Karpas-422 (cell line): Measurements from ENCODE around the gene OR52N4. TPM values are rescaled to one million over a fixed set of nuclear protein-coding genes. Genes with fewer than 3 reads are reported as not detected.
"Not testable (repeated sequence)": the region's sequence is repeated elsewhere in the genome, so short reads cannot be mapped to it uniquely, and the experiment has no call there.

Experiments
- DNase-seq: peaks from one replicate; pipeline ENCODE4 v3.0.0-alpha.2; 2015
- H2AFZ ChIP-seq: fragments of 200-600 bp; sonication (generic); 2 replicates; pipeline ENCODE4 v1.6.1; 2014; ENCODE audit warnings: antibody characterized with exemption, low read length, mixed read lengths
- H3K27ac ChIP-seq: fragments of 200-600 bp; sonication (generic); 2 replicates; pipeline ENCODE4 v1.5.1; 2014; ENCODE audit warnings: mild to moderate bottlenecking, low read length, moderate library complexity
- H3K27me3 ChIP-seq: fragments of 200-600 bp; sonication (generic); 2 replicates; pipeline ENCODE4 v1.6.1; 2014; ENCODE audit warnings: low read length, mixed read lengths
- H3K36me3 ChIP-seq: fragments of 200-600 bp; sonication (generic); 2 replicates; pipeline ENCODE4 v1.6.1; 2014; ENCODE audit warnings: low read length, mixed read lengths; ENCODE audit not compliant: insufficient read depth
- H3K4me1 ChIP-seq: fragments of 200-600 bp; sonication (generic); 2 replicates; pipeline ENCODE4 v1.6.1; 2014; ENCODE audit warnings: mild to moderate bottlenecking, low read length, mixed read lengths
- H3K4me2 ChIP-seq: fragments of 200-600 bp; sonication (generic); 2 replicates; pipeline ENCODE4 v1.6.1; 2014; ENCODE audit warnings: low read length, low read depth, mild to moderate bottlenecking; ENCODE audit not compliant: poor library complexity, severe bottlenecking
- H3K4me3 ChIP-seq: fragments of 200-600 bp; sonication (generic); 2 replicates; pipeline ENCODE4 v1.5.1; 2014; ENCODE audit warnings: mild to moderate bottlenecking, antibody characterized with exemption, low read length, mixed read lengths
- H3K79me2 ChIP-seq: fragments of 200-600 bp; sonication (generic); 2 replicates; pipeline ENCODE4 v1.6.1; 2014; ENCODE audit warnings: mild to moderate bottlenecking, low read length, mixed read lengths
- H3K9ac ChIP-seq: fragments of 200-600 bp; sonication (generic); 2 replicates; pipeline ENCODE4 v1.6.0; 2014; ENCODE audit warnings: low read length
- H3K9me2 ChIP-seq: fragments of 200-600 bp; sonication (generic), shearing (Covaris generic); replicated peaks from 2 replicates; pipeline ENCODE4 v1.6.0; 2014; ENCODE audit warnings: mild to moderate bottlenecking, low read length, moderate library complexity; ENCODE audit not compliant: insufficient read depth
- H3K9me3 ChIP-seq: fragments of 300-700, 200-600 bp; sonication (generic); 2 replicates; pipeline ENCODE4 v1.6.1; 2014; ENCODE audit warnings: low read length, mixed read lengths
- H4K20me1 ChIP-seq: fragments of 200-600 bp; sonication (generic); 2 replicates; pipeline ENCODE4 v1.6.1; 2014; ENCODE audit warnings: mild to moderate bottlenecking, antibody characterized with exemption, low read length, low read depth; ENCODE audit not compliant: insufficient read depth
- total RNA-seq: library from RNA; depleted of rRNA; stranded (reverse); fragments of >200 nt; shearing (Covaris generic); gene quantifications from 2 replicates; pipeline ENCODE4 v1.2.3, GENCODE V29; 2014; ENCODE audit warnings: low replicate concordance; rRNA removed

OR52N4 gene
- not detected in 2 replicates for total RNA-seq

DNA sequence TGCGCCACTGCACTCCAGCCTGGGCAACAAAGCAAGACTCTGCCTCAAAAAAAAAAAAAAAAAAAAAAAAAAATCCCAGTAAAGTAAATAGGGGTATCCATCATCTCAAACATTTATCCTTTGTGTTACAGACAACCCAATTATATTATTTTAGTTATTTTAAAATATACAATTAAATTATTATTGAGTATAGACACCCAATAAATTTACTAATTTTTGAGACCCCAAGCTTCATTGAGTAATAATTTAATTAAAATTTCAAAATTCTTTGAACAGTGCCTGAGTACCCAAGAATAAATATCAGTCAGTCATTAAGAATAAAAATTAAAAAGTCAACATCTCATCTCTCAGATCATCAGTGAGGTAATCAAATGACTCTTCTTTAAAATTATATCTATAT is at the start of gene OR52N4:
Gene OR52N4, plus strand, starts transcription at position 301 of the 400 bp plus-strand sequence. CDS start 498 bp downstream, outside the sequence.
- H3K79me2 ChIP-seq: no peaks in the 10 kb centered on the region
- no peaks in the 10 kb centered on the region for H3K36me3 ChIP-seq
- H2AFZ ChIP-seq: no peak within 1 kb of the TSS
- H3K9me3 ChIP-seq: no peaks in the 10 kb centered on the region
- no peaks in the 10 kb centered on the region for H4K20me1 ChIP-seq
- H3K27me3 ChIP-seq: no peaks in the 10 kb centered on the region
- no peak for DNase-seq
- H3K4me1 ChIP-seq: no peaks in the 10 kb centered on the region
- H3K4me3 ChIP-seq: no peak within 1 kb of the TSS
- no peak within 1 kb of the TSS for H3K9ac ChIP-seq
- no peak within 1 kb of the TSS for H3K27ac ChIP-seq
- no peak within 1 kb of the TSS for H3K4me2 ChIP-seq
- no peaks in the 10 kb centered on the region for H3K9me2 ChIP-seq

DNA sequence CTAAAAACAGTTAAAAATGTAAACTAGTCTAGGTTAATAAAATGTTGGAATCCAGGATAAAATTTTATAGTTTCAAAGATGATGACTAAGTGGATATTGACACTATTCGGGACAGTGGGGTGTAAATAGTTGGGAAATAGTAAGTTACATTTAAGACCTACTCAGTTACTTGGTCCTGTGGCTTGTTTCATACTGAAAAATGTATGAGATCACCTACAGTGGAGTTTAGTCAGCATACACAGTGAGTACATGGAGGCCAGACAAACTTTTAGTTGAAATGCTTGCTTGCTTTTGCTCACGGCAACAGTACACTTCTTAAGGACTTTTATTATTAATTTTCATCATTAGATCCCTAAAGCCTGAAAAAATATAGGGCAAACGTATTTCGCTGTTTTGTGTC is 48.4 kb upstream of the OR52N4 start:
- H3K27me3 ChIP-seq: no peaks in the 10 kb centered on the region
- H3K9ac ChIP-seq: no peak overlapping the region
- DNase-seq: no peak
- no peak overlapping the region for H3K4me2 ChIP-seq
- no peaks in the 10 kb centered on the region for H3K9me2 ChIP-seq
- no peaks in the 10 kb centered on the region for H3K4me1 ChIP-seq
- no peak overlapping the region for H3K27ac ChIP-seq
- no peaks in the 10 kb centered on the region for H4K20me1 ChIP-seq
- H2AFZ ChIP-seq: no peak overlapping the region
- no peak overlapping the region for H3K4me3 ChIP-seq
- H3K9me3 ChIP-seq: no peaks in the 10 kb centered on the region
- peaks cover 18% of the 10 kb centered on the region for H3K79me2 ChIP-seq
- peaks cover 57% of the 10 kb centered on the region for H3K36me3 ChIP-seq

DNA sequence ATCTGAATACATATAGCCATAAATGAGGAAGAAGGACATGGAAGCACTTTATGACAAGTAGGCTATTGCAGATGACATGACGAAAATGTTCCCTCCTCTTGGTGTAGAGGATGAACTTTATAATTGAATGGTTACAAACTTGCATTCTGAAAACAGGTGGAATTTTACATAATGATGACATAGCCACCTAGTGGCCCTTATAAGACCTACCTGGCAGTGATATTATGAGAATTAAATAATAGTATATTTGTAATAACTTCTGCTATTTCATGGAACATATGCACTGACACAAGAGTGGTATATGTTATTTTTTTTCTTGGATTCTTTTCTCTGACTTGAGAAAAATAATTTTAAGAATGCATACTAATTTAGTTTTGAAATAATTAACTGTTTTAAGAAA is 41.5 kb upstream of the OR52N4 start:
- H3K4me3 ChIP-seq: no peak overlapping the region
- no peaks in the 10 kb centered on the region for H3K9me3 ChIP-seq
- H3K9me2 ChIP-seq: no peaks in the 10 kb centered on the region
- H4K20me1 ChIP-seq: no peaks in the 10 kb centered on the region
- H3K79me2 ChIP-seq: no peaks in the 10 kb centered on the region
- H3K36me3 ChIP-seq: peaks cover 13% of the 10 kb centered on the region; the same call in 1 of the 2 replicates
- H3K27ac ChIP-seq: no peak overlapping the region
- DNase-seq: peak; percentile 73
- H3K4me2 ChIP-seq: no peak overlapping the region
- no peak overlapping the region for H2AFZ ChIP-seq
- no peaks in the 10 kb centered on the region for H3K27me3 ChIP-seq
- H3K9ac ChIP-seq: no peak overlapping the region
- H3K4me1 ChIP-seq: no peaks in the 10 kb centered on the region

DNA sequence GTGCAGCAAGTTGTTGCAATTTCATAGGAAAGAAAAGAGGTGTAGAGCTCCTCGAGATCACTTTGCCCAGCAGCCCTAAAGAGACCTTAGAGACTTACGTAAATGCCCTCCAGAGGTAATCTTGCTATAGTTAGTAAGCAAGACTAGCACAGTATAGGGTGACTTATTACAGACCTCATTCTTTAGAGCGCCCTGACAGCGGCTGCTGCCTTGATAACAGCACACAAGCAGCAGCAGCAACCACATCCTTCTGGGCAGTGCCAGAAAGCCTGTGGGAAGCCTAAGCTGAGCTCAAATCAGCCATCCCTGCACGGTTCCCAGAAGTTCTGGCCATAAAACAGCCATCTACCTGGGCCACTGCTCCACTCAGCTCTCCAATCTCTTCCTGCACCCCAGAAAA is 40.3 kb upstream of the OR52N4 start:
- Histone ChIP-seq H2AFZ (no peak overlapping the region), H3K4me2 (no peak overlapping the region), H3K9ac (no peak overlapping the region), H3K36me3 (peaks cover 9% of the 10 kb centered on the region; the same call in 1 of the 2 replicates), H3K9me3 (no peaks in the 10 kb centered on the region), H3K4me1 (no peaks in the 10 kb centered on the region), H3K4me3 (no peak overlapping the region), H3K27me3 (no peaks in the 10 kb centered on the region), H3K79me2 (no peaks in the 10 kb centered on the region), H3K27ac (no peak overlapping the region), H3K9me2 (no peaks in the 10 kb centered on the region), H4K20me1 (no peaks in the 10 kb centered on the region)
- DNase-seq: no peak

DNA sequence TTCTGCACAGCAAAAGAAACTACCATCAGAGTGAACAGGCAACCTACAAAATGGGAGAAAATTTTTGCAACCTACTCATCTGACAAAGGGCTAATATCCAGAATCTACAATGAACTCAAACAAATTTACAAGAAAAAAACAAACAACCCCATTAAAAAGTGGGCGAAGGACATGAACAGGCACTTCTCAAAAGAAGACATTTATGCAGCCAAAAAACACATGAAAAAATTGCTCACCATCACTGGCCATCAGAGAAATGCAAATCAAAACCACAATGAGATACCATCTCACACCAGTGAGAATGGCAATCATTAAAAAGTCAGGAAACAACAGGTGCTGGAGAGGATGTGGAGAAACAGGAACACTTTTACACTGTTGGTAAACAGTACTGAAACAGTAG is 37.5 kb upstream of the OR52N4 start:
- H3K79me2 ChIP-seq, H3K9ac ChIP-seq, H3K4me1 ChIP-seq, H4K20me1 ChIP-seq, H3K27me3 ChIP-seq, H3K9me2 ChIP-seq, H3K4me2 ChIP-seq, DNase-seq, H3K4me3 ChIP-seq, H3K9me3 ChIP-seq, H2AFZ ChIP-seq, H3K27ac ChIP-seq, H3K36me3 ChIP-seq: not testable (repeated sequence)

DNA sequence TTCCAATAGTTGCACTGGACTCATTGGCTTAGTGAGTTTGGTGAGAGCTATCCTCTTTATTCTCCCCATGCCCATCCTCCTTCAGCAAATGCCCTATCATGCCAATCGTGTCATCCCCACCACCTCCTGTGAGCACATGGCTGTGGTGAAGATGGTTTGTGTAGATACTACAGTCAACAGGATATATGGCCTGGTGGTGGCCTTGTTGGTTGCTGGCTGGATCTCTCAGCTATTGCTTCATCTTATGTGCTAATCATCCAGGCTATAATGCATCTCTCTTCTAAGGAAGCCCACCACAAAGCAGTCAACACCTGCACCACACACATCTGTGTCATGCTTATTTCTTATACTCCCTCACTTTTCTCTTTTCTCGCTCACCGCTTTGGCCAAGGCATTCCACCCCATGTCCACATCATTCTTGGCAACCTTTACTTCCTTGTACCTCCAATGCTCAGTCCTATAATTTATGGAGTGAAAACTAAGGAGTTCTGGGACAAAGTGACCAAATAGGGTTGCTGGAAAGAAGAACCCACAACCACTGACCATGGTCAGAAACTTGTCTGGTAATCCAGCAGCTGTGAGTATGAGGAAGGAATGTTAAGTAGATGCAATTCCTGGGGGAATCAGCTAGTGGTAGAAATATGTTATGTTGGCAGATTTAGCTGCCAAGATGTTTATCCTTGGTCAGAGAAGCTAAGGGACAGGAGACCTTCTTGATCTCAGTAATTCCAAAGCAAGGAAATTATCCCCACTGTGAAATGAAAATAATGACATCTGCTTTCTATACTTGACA is 34.1 kb upstream of the OR52N4 start:
- no peaks in the 10 kb centered on the region for H3K79me2 ChIP-seq
- H3K9ac ChIP-seq: no peak overlapping the region
- no peaks in the 10 kb centered on the region for H3K27me3 ChIP-seq
- H3K9me2 ChIP-seq: no peaks in the 10 kb centered on the region
- H3K4me3 ChIP-seq: no peak overlapping the region
- DNase-seq: peak; percentile 32
- no peak overlapping the region for H3K27ac ChIP-seq
- H3K4me2 ChIP-seq: no peak overlapping the region
- no peaks in the 10 kb centered on the region for H3K9me3 ChIP-seq
- no peak overlapping the region for H2AFZ ChIP-seq
- H3K36me3 ChIP-seq: no peaks in the 10 kb centered on the region
- no peaks in the 10 kb centered on the region for H4K20me1 ChIP-seq
- H3K4me1 ChIP-seq: no peaks in the 10 kb centered on the region

DNA sequence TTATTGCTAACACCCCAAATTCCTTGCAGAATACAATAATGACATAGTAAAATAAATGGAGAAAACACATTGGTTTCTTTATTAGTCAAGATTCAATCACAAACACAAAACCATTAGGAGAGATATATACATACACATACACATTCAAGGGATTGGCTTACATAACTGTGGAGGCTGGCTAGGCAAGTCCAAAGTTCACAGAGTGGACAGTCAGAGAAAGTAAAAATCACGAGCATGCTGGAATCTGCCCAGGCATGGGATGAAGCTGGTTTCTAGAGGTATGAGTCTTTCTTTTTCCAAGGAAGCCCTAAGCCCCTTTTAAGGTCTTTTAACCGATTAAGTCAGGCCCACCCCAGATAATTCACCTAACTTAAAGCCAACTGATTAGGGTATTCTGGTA is 31.4 kb upstream of the OR52N4 start:
- Histone ChIP-seq H3K36me3 (no peaks in the 10 kb centered on the region), H4K20me1 (no peaks in the 10 kb centered on the region), H3K9me2 (no peaks in the 10 kb centered on the region), H3K9ac (no peak overlapping the region), H3K9me3 (no peaks in the 10 kb centered on the region), H2AFZ (no peak overlapping the region), H3K27me3 (no peaks in the 10 kb centered on the region), H3K4me1 (no peaks in the 10 kb centered on the region), H3K4me3 (no peak overlapping the region), H3K79me2 (no peaks in the 10 kb centered on the region), H3K4me2 (no peak overlapping the region), H3K27ac (no peak overlapping the region)
- DNase-seq: no peak

DNA sequence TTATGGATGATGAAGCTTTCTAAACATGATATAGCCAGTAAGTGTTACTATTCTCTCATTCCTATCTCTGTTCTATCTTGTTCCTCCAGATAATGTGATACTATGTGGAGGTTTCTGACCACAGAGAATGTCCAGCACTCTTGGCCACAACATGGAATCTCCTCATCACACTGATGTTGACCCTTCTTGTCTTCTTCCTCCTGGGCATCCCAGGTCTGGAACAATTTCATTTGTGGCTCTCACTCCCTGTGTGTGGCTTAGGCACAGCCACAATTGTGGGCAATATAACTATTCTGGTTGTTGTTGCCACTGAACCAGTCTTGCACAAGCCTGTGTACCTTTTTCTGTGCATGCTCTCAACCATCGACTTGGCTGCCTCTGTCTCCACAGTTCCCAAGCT is 27.7 kb upstream of the OR52N4 start:
- Histone ChIP-seq H3K9me2 (no peaks in the 10 kb centered on the region), H3K79me2 (no peaks in the 10 kb centered on the region), H3K9ac (no peak overlapping the region), H4K20me1 (no peaks in the 10 kb centered on the region), H3K36me3 (no peaks in the 10 kb centered on the region), H3K27me3 (no peaks in the 10 kb centered on the region), H3K9me3 (no peaks in the 10 kb centered on the region), H3K4me2 (no peak overlapping the region), H3K4me3 (no peak overlapping the region), H3K27ac (no peak overlapping the region), H2AFZ (no peak overlapping the region), H3K4me1 (no peaks in the 10 kb centered on the region)
- no peak for DNase-seq
